GM13977 (cell line): ENCODE data around the gene LYVE1.

Experiments
- DNase-seq: peaks from one replicate; pipeline ENCODE4 v3.0.0; 2012; ENCODE audit warnings: low spot score
- in situ Hi-C: fragments of 300-500 bp; cut with MboI; formaldehyde crosslinking; loops from one replicate; pipeline ENCODE4 v1.12.0; 2022; ENCODE audit warnings: low sequenced_read_pairs, low pct_unique_long_range_greater_than_20kb, mixed read lengths, inconsistent platforms; ENCODE audit not compliant: unreplicated experiment
- TF ChIP-seq, protein P1 (sequence below): IDR thresholded peaks from 2 replicates; pipeline ENCODE4 v1.5.1; 2012; ENCODE audit warnings: mild to moderate bottlenecking, control low read depth; ENCODE audit not compliant: insufficient read depth; ENCODE audit errors: extremely low read depth, missing control alignments

LYVE1 gene

DNA sequence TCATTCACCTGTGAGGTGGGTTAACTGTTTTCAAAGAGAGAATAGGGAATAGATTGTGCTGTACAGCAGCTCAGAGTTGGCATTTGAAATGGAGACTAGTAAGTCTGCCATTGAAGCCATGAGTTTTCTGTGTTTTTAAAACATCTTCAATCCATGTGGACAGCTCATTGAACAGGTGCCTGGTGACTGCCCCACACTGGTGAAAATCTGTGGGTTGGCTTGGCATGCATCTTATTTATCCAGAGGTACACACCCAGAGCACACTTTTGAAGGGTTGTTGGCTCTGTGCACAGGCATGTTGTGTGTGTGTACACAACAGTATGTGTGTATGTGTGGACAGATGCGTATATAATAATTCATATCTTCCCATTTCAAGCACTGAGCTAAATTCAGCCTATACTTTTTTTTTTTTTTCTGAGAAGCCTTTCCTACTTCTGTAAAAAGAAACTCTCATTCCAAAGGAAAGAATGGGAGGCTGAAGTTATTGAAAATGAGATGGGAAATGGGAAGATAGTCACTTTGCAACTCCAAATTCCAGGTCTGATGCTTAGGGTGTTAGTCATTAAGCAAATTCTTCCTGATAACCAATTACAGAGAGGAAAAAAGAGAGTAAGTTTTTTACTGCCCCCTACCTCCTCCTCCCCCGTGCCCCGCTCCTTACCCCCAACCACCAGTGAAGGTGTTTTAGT, 7.0 kb upstream of the LYVE1 start:
- DNase-seq, result no peak
- TF ChIP-seq, protein P1, sequence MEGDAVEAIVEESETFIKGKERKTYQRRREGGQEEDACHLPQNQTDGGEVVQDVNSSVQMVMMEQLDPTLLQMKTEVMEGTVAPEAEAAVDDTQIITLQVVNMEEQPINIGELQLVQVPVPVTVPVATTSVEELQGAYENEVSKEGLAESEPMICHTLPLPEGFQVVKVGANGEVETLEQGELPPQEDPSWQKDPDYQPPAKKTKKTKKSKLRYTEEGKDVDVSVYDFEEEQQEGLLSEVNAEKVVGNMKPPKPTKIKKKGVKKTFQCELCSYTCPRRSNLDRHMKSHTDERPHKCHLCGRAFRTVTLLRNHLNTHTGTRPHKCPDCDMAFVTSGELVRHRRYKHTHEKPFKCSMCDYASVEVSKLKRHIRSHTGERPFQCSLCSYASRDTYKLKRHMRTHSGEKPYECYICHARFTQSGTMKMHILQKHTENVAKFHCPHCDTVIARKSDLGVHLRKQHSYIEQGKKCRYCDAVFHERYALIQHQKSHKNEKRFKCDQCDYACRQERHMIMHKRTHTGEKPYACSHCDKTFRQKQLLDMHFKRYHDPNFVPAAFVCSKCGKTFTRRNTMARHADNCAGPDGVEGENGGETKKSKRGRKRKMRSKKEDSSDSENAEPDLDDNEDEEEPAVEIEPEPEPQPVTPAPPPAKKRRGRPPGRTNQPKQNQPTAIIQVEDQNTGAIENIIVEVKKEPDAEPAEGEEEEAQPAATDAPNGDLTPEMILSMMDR, result no peak
- in situ Hi-C loops, result no loop called here

DNA sequence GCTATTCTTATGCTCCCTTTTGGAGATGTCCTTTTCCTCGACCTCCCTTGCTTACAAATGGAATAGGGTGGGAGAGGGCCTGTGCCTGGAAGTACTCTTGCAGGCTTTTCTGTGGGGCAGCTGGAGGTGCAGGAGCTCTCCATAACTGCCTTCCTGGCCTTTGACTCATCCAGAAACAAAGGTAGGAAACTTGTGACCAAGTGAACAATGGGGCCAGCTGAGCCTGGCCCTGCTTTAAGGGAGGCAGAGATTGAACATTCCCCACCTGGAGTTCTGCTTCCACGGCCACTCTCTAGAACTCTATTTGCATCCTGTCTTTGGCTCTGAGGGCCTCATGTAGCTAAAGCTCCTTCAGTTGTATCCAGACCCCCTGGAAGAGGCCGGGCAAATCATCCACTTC, 5.1 kb upstream of the LYVE1 start:
- in situ Hi-C loops, result no loop called here
- no peak for DNase-seq
- TF ChIP-seq, protein P1, result no peak

DNA sequence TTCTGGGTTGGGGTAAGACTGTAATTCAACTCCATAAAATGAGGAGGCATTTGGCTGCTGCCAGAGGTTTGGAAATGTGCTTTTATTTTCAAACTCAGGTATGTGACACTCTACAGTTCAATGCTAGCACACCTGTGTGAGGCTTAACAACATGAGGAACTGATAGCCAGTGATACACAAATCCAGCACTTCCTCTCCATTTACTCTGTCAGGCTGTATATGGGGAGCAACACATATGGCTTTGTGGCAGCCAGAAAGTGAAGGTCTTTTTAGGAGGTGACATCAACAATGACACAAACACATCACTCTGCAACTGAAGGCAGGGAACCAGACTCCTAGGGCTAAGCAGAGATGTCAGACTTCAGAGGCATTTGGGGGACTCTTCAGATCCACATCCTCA, 4.6 kb upstream of the LYVE1 start:
- TF ChIP-seq, protein P1, result no peak
- in situ Hi-C loops, result no loop called here
- DNase-seq, result no peak

DNA sequence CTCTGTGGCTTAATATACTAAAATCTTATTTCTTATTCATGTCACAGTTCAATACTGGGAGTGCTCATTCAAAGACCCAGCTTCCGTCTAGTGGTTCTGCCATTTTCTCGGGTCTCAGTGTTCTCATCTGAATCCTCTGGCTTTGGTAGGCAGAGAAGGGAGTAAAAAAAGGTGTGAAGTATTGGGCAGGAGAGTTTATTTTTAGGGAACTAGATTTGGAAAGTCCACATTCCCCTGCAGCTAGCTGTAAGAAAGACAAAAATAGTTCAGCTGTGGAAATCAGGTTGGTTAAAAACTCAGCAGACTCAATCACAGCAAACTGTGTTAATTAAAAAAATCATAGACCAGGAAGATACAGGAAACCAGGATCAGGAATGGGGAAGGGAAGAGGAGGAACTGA, 4.1 kb upstream of the LYVE1 start:
- TF ChIP-seq, protein P1, result no peak
- in situ Hi-C loops, result no loop called here
- no peak for DNase-seq

DNA sequence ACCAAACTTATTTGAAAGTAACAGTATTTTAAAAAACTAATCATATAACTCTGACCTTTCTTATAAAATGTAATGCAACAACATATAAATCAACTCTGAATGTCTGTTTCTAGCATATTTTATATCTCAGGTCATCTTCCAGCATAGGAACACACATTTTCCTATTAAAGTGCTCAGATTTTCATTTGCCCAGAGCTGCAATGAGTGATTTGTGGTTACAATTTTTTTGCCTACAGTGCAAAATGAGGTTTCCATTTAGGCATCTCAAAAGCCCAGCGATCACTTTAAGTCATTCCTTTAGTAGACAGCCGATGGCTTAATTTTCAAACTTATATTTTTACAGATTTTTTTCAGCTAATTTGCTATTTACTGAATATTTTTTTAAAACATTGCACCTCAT, 1.0 kb downstream of the LYVE1 start:
- TF ChIP-seq, protein P1, result no peak
- DNase-seq, result no peak
- in situ Hi-C loops, result no loop called here

DNA sequence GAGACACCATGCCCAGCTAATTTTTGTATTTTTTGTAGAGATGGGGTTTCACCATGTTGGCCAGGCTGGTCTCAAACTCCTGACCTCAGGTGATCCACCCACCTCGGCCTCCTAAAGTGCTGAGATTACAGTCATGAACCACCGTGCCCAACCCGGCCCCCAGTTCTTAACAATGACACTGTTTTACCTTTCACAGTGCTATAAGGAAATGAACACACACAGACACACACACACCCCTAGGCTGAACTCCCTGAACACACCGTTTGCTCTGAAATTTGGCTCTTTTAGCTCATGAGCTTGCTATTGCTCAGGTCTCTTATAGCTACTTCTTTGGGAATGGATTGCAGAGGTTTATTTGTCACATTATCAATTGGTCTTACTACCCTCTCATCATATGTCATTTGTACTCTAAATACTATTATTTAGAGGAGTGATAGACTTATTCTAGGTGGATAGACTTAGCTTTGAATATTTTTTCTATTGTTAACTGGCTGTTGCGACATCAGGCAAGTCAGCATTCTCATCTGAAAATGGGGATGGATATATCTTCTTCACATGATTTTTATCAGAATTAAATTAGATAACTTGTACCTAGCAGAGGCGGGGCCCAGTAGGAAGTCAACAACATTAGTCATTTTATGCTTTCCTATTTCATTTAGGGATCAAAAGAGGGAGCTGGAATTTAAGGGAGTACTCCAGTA, 2.1 kb downstream of the LYVE1 start:
- TF ChIP-seq, protein P1, result no peak
- in situ Hi-C loops, result no loop called here
- no peak for DNase-seq
